Stimulated activated CD4-positive, alpha-beta T cell treated with anti-CD3 and anti-CD28 coated beads, Interleukin-1b, Interleukin-23, amount 100 ng/mL, for 48 hours (primary cell): Measurements from ENCODE around the gene ZFYVE16.
A peak's percentile ranks its signal among the peaks of the same experiment; 100 is the strongest.
"Not testable (repeated sequence)": the region's sequence is repeated elsewhere in the genome, so short reads cannot be mapped to it uniquely, and the experiment has no call there.

Experiments
- DNase-seq: peaks from one replicate; pipeline ENCODE4 v3.0.0-alpha.2; 2020

Gene ZFYVE16

GRCh38 chr5:80407735-80408483, at the start of gene ZFYVE16:
TSS of gene ZFYVE16 (plus strand) at chr5:80408064. CDS start at chr5:80434148, 26,084 bp downstream.
- peak; percentile 96 for DNase-seq

DNA sequence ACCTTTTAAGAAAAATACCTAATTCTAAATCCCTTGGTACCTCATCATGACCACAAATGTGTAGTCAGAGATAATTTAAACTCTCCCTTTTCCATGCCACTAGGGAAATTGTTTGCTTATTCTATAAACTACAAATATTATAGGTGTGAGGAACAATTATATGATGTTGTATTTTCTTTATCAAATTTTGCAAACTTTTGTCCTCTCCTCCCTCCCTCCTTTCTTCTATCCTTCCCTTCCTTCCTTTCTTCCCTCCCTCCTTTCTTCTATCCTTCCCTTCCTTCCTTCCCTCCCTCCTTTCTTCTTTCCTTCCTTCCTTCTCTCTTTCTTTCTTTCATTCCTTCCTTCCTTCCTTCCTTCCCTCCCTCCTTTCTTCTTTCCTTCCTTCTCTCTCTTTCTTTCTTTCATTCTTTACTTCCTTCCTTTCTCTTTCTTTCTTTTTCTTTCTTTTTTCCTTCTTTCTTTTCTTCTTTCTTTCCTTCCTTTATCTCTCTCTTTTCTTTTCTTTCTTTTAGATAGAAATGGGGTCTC, 46.9 kb upstream of the ZFYVE16 start:
- DNase-seq = no peak

GRCh38 chr5:80364892-80365291, 43.0 kb upstream of the ZFYVE16 start:
- DNase-seq = no peak

GRCh38 chr5:80368661-80369480, 39.0 kb upstream of the ZFYVE16 start:
- DNase-seq = no peak

- no peak for DNase-seq
Observed at GRCh38 chr5:80369521-80369920, 38.3 kb upstream of the ZFYVE16 start.

GRCh38 chr5:80370390-80370789, 37.5 kb upstream of the ZFYVE16 start:
- DNase-seq = no peak

- no peak for DNase-seq
Observed at GRCh38 chr5:80372780-80373179, 35.1 kb upstream of the ZFYVE16 start.

DNA sequence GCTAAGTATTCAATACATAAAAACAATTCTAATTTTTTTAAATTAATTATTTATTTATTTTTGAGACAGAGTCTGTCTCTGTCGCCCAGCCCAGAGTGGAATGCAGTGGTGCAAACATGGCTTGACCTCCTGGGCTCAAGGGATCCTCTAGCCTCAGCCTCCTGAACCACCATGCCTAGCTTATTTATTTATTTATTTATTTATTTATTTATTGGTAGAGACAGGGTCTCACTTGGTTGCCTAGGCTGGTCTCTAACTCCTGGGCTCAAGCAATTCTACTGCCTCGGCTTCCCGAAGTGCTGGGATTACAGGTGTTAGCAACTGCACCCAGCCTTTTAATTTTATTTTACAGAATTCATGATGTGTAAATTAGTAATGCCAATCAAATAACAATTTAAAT, 33.7 kb upstream of the ZFYVE16 start:
- no peak for DNase-seq

GRCh38 chr5:80376557-80376956, 31.3 kb upstream of the ZFYVE16 start:
- no peak for DNase-seq

GRCh38 chr5:80382488-80382887, 25.4 kb upstream of the ZFYVE16 start:
- DNase-seq = no peak

GRCh38 chr5:80387063-80387768, 20.6 kb upstream of the ZFYVE16 start:
- no peak for DNase-seq

- DNase-seq = no peak
Observed at GRCh38 chr5:80389580-80389979, 18.3 kb upstream of the ZFYVE16 start.

DNA sequence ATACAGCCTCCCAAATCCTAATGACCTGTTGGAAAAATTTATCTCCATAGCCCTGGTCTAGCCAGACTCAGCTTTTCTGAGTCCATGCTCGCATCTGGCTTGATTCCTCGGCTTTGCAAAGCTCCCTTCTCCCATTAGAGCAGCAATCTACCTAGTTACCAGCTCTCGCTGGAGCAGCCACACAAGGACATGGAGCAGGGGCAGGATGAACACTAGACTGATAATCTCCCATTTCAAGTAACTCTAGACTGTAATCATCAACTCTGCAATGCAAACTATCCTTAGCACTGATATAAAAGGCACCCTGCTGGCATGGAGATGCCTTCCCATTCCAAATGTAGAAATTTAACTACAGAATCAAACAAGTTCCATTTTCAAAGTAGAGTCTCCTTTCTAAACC, 17.5 kb upstream of the ZFYVE16 start:
- DNase-seq = not testable (repeated sequence)

GRCh38 chr5:80391267-80391666, 16.6 kb upstream of the ZFYVE16 start:
- not testable (repeated sequence) for DNase-seq

GRCh38 chr5:80399526-80400239, 8.2 kb upstream of the ZFYVE16 start:
- DNase-seq = no peak

DNA sequence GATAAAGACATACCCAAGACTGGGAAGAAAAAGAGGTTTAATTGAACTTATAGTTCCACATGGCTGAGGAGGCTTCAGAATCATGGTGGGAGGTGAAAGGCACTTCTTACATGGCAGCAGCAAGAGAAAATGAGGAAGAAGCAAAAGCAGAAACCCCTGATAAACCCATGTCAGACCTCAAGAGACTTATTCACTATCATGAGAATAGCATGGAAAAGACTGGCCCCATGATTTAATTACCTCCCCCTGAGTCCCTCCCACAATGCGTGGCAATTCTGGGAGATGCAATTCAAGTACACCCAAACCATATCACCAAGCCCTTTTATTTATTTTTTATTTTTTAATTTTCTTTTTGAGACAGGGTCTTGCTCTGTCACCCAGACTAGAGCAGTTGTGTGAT, 7.5 kb upstream of the ZFYVE16 start:
- DNase-seq = not testable (repeated sequence)

DNA sequence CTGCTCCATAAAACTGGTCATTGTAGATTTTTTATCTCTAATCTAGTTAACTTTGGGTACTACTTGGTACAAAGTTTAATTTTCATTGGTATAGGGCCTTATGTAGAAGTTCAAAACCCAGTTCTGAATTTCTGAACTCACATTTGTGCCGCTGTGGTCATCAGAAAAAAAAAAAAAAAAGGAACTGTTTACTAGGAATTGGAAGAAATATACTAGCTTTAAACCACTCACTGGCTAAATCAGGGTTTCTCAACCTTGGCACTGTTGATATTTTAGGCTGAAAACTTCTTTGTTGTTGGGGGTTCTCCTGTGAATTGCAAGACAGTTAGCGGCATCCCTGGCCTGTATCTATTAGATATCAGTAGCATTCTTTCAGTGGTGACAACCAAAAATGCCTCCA, 4.1 kb upstream of the ZFYVE16 start:
- DNase-seq = no peak

GRCh38 chr5:80406980-80407734, 707 bp upstream of the ZFYVE16 start:
- no peak for DNase-seq

DNA sequence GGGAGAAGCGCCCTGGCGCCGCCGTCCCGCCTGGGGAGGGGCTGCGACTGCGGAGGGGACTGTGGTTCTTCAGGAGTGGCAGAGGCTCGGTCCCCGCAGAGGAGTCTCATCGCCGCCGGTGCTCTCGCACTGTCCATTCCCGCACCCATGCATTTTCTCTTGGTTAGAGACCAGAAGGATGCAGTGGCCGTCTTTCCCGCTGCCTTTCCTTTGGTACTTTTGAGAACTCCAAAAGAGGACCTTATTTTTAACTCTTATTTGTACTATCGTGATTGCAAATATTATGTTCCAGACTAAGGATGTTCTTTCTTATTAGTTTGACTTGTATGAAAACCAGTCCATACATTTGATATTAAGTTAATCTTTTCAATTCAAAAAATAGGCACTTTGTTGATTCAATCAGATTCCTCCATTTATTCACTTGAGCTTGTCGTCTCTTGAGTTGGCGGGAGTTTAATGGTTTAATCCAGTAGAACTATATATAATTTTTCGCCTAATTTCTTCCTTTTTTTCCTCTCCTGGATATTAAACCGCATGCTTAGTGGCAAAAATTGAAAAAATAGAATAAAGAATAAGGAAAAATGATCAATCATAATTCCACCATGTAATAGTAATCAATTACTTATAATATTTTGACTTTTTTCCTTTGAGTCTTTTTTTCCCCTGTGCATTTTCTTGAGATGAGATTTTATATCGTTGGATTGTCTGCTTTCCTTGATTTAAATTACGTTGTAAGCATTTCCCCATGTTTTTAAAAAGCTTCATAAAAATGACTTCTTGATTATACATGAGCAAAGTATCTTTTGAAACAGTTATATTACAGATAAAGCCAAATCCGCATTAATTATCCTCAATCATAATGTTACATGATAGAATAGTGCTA, 861 bp downstream of the ZFYVE16 start:
- DNase-seq = peak; percentile 47

DNA sequence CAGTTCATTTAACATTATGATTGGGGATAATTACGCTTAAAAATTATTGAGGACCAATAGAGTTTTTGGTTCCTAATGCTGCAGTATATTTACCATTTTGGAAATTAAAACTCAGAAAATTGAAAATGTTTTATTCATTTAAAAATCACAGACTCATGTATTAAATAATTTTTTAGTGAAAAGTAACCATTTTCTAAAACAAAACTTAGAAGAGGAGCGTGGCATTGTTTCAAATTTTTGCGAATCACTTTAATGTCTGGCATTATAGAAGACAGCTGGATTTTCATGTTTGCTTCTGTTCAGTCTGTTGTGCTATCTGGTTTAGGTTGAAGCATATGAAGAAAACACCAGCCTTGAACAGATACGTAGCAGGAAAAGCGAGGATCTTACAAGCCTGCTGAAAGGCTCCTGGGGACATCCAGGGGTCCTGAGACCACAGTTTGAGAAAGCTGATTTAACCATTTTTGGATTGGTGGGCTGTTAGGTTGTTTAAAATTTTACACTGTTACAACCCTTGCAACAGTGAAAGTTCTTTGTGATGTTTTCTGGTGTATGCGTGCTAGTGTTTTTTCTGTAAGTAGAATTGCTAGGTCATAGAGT, 1.6 kb downstream of the ZFYVE16 start:
- no peak for DNase-seq
